GM12872 (cell line): ENCODE measurements around the gene SEMA5A.

ENCODE experiments used
- TF ChIP-seq, protein P1 (sequence below): IDR thresholded peaks from 3 replicates; pipeline ENCODE4 v1.5.1; 2011; ENCODE audit warnings: low read depth, mild to moderate bottlenecking, low read length, moderate library complexity; ENCODE audit not compliant: insufficient read depth

Gene SEMA5A

DNA sequence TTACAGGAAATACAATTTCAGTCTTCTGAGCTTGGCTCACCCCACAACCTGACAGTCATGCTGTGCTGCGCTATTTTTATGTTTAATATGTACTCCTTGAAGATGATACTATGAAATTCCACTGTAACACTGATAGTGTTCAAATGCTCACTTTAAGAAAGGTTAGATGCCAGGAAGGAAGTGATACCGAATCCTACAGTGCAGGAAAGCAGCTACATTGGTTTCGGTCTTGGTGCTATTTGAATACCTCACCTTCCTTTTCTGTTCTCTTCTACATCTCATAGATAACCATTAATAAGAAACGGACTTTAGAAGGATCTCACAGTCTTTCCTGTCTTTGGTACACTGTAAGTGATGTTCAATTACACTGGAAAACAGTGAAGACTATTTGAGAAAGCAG lies 117.6 kb downstream of the SEMA5A start:
- TF ChIP-seq, protein P1, sequence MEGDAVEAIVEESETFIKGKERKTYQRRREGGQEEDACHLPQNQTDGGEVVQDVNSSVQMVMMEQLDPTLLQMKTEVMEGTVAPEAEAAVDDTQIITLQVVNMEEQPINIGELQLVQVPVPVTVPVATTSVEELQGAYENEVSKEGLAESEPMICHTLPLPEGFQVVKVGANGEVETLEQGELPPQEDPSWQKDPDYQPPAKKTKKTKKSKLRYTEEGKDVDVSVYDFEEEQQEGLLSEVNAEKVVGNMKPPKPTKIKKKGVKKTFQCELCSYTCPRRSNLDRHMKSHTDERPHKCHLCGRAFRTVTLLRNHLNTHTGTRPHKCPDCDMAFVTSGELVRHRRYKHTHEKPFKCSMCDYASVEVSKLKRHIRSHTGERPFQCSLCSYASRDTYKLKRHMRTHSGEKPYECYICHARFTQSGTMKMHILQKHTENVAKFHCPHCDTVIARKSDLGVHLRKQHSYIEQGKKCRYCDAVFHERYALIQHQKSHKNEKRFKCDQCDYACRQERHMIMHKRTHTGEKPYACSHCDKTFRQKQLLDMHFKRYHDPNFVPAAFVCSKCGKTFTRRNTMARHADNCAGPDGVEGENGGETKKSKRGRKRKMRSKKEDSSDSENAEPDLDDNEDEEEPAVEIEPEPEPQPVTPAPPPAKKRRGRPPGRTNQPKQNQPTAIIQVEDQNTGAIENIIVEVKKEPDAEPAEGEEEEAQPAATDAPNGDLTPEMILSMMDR = no peak

DNA sequence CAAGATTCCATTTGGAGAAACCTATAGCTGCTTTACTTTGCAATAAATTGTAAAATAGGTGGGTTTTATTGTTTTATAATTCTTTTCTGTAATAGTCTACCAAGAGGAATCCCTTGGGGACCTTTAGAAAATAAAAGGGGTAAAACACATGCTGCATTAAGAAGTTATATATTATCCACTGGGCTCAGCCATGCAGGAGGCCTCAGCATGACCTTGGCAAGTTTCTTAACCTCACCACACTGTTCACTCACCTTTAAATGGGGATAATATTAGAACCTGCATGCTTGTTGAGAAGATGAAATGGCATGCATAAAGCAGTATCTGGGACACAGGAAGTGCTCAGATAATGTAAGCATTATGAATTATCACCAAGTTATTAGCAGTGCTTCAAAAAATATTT lies 120.2 kb downstream of the SEMA5A start:
- TF ChIP-seq, protein P1 = no peak

DNA sequence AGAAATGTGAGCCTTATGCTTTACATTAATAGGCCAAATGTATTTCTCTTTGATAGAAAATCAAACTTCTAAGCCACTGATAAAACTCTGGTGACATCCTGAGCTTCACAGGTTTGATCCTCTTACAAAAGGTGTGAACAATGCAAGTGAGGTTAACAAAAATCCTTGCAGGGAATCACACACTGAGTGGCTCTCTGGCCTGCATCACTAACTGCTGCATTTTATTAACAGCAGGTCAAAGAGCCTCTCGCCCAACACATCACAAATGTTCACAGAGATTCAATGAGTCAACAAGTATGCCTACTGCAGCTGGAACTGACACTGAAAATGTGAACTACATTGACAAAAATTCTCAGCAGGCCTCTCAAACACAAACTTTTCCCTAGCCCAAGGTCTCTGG lies 122.3 kb downstream of the SEMA5A start:
- TF ChIP-seq, protein P1 = no peak

DNA sequence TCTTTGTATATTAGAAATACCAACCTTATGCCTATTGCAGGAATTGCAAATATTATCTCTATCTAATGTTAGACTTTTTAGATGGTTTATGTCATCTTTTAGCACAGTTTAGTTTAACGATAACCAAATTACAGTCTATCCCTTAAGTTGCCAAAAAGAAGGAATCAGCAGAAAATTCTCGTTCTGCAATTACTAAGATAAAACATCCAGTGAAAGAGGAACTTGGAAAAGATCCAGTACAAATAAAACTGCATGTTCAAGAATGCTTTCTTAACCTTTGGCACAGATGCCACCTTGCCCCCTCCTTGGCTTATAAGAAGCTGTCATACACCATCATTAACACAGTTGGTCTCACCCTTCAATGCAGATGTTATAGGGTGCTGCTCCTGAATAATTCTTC lies 124.0 kb downstream of the SEMA5A start:
- TF ChIP-seq, protein P1 = no peak

DNA sequence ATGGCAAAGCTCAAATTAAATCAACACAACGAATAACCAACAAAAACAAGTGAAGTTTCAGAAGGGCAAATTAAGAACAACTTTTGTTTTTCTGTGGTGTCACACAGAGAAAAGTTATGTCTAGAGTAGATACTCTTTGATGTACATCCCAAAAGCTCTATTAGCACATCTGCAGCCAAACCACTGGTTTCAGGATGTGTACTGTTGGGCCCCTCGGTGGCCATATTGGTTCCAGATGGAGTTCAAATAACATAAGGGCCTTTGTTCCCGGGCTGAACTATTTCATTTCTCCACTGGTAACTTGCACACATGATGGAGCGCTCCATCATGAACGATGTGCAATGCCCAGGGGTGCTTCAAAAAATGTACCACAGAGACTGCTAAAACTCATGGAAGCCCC lies 126.1 kb downstream of the SEMA5A start:
- TF ChIP-seq, protein P1 = no peak

DNA sequence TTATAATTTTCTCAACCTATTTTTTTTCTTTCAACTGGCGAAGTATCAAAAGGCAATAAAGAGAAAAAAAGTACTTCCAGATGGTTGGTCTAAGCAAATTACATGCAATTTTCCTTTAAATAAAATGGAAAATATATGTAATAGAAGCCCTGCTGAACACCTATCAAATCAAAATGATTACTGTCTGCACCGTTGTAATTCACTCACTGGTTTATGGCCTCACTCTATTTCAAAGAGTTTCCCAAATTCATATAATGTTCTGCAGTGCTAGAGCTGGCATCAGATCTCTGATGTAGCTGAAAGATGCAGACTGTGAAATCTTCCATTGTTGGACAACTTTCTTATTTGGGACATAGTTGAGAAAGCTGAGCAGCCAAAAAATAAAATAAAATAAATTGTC lies 130.3 kb downstream of the SEMA5A start:
- TF ChIP-seq, protein P1 = no peak

DNA sequence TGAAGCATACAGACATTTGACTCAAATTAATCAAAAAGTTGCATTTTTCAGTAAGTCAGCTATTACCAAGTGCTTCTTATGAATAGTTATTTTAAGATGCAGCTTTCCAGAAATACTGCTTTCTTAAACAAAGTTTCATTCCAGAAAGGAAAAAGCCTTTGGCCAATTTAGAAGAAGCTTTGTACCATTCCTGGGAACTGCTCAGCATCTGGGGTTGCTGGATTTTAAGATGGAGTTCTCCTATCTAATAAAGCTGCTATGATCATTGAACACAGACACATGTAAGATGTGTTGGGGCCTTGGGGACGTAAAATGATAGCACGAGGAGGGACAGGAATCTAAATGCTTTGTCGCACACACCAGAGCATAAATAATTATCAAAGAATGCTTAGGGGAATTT lies 130.8 kb downstream of the SEMA5A start:
- TF ChIP-seq, protein P1 = no peak

DNA sequence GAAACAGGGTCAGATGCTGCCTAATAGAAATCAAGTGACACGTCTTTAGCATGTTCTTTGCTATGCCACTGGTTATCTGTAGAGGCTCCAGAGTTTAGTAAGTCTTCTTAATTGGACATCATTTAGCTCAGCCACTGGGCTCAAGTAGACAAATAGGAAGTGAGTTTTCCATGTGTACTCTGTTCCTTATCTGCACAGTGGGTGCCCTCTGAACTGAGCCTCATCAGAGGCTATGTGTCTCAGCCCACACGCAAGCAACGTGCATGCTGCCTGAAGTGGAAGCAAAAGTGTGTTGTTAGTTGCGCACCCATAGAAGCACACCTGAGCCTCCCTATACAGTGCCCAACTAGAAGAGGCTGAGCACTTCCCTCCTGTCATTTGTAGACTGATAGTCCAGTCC lies 134.7 kb downstream of the SEMA5A start:
- TF ChIP-seq, protein P1 = no peak
